ENCODE results near the gene ICA1. TPM values are rescaled to one million over a fixed set of nuclear protein-coding genes. Genes with fewer than 3 reads are reported as not detected.

The ICA1 gene
- total and polyA plus RNA-seq, 7 donors = 1.6 to 4.1 (median 2.3) TPM

DNA sequence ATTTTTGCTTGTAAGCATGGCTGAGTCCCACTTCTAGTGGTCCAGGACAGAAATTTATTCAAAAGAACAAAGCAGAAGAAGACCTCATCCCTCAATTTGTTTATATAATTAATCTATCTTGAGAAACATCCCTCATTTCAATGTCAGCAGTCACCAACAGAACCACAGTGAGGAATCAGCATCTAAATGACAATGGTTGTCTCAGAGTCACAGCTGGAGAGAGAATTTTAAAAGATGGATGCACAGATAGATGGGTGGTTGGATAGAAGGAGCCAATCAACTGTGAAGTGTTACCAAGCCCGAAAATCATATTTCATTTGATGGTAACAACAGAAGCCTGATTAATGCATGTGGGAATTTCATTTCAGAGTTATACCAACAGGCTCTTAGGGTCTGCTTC, 55.0 kb downstream of the ICA1 start:
- Histone ChIP-seq H3K4me1 (peaks cover 11% of the 10 kb centered on the region), H3K27me3 (ENCODE audit: insufficient read depth in 3 of 3, low read length in 2 of 3) (no peaks in the 10 kb centered on the region), H3K27ac (no peak overlapping the region), H3K4me3 (no peak overlapping the region), H3K9me3 (no peaks in the 10 kb centered on the region), H3K36me3 (ENCODE audit: insufficient read depth in 1 of 2, low read depth in 1 of 2) (no peaks in the 10 kb centered on the region)
- TF ChIP-seq, protein P1, sequence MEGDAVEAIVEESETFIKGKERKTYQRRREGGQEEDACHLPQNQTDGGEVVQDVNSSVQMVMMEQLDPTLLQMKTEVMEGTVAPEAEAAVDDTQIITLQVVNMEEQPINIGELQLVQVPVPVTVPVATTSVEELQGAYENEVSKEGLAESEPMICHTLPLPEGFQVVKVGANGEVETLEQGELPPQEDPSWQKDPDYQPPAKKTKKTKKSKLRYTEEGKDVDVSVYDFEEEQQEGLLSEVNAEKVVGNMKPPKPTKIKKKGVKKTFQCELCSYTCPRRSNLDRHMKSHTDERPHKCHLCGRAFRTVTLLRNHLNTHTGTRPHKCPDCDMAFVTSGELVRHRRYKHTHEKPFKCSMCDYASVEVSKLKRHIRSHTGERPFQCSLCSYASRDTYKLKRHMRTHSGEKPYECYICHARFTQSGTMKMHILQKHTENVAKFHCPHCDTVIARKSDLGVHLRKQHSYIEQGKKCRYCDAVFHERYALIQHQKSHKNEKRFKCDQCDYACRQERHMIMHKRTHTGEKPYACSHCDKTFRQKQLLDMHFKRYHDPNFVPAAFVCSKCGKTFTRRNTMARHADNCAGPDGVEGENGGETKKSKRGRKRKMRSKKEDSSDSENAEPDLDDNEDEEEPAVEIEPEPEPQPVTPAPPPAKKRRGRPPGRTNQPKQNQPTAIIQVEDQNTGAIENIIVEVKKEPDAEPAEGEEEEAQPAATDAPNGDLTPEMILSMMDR (IDR thresholded peaks at IDR 0.05) = no peak
- intact Hi-C loops (cut with DNase I) = loop anchor here in 1 of 2 donors (10.0 kb wide), 1 partner anchor 142 kb away; no protein-coding TSS in a partner anchor
- DNase-seq (no peak), ATAC-seq (no peak)
- WGBS, 3 donors = 85 to 100% (median 100%) methylated on average over 1 of the region's 1 CpG

DNA sequence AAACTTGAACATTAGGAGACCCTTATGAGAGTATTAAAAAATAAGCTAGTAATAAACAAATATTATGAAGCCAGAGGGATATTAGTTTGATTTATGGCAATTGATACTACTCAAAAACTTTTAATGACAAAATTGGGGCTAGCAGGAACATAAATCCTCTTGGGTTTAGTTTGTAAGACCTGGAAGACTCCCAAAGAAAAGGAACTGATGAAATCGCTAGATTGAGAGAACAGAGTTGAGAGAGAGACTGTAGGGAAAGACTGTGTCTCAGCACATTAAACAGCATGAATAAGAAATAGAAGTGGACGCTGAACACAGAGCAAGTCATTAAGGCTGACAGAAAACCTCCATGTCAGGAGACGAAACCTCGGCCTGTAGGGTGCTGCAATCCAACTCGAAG, 56.4 kb downstream of the ICA1 start:
- no peaks in the 10 kb centered on the region for H3K27me3 ChIP-seq (ENCODE audit: insufficient read depth in 3 of 3, low read length in 2 of 3)
- WGBS, 3 donors = 65 to 82% (median 78%) methylated on average over 5 of the region's 5 CpGs
- intact Hi-C loops (cut with DNase I) = loop anchor here in 1 of 2 donors (10.0 kb wide), 1 partner anchor 141 kb away; no protein-coding TSS in a partner anchor
- H3K27ac ChIP-seq = no peak overlapping the region
- H3K36me3 ChIP-seq (ENCODE audit: insufficient read depth in 1 of 2, low read depth in 1 of 2) = no peaks in the 10 kb centered on the region
- H3K4me1 ChIP-seq = no peaks in the 10 kb centered on the region
- no peak for ATAC-seq
- no peak overlapping the region for H3K4me3 ChIP-seq
- no peak for DNase-seq
- TF ChIP-seq, protein P1 (IDR thresholded peaks at IDR 0.05) = no peak
- no peaks in the 10 kb centered on the region for H3K9me3 ChIP-seq

DNA sequence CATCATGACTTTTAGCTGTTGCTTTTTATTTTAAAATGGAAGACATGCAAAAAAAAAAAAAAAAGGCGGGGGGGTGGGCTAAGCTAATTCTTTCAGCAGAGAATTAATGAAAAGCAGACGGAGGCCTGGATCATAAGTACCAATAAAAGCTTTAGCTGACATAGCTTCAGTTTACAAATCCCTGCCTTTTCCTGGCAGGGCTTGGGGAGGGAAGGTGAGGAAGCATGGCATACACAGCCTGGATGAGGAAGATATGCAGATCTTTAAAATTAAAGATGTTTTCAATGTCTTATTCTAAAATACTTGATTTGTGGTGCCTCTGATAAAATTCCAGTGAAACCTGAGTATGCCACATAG, 57.0 kb downstream of the ICA1 start:
- ATAC-seq (no peak), DNase-seq (no peak)
- no peaks in the 10 kb centered on the region for H3K9me3 ChIP-seq
- TF ChIP-seq, protein P1 (IDR thresholded peaks at IDR 0.05) = no peak
- H3K36me3 ChIP-seq (ENCODE audit: insufficient read depth in 1 of 2, low read depth in 1 of 2) = no peaks in the 10 kb centered on the region
- intact Hi-C loops (cut with DNase I) = loop anchor here in 1 of 2 donors (10.0 kb wide), 1 partner anchor 140 kb away; no protein-coding TSS in a partner anchor
- 84 to 100% (median 91%) methylated on average over 2 of the region's 2 CpGs for WGBS, 3 donors
- H3K4me3 ChIP-seq = no peak overlapping the region
- no peaks in the 10 kb centered on the region for H3K4me1 ChIP-seq
- H3K27me3 ChIP-seq (ENCODE audit: insufficient read depth in 3 of 3, low read length in 2 of 3) = no peaks in the 10 kb centered on the region
- no peak overlapping the region for H3K27ac ChIP-seq

DNA sequence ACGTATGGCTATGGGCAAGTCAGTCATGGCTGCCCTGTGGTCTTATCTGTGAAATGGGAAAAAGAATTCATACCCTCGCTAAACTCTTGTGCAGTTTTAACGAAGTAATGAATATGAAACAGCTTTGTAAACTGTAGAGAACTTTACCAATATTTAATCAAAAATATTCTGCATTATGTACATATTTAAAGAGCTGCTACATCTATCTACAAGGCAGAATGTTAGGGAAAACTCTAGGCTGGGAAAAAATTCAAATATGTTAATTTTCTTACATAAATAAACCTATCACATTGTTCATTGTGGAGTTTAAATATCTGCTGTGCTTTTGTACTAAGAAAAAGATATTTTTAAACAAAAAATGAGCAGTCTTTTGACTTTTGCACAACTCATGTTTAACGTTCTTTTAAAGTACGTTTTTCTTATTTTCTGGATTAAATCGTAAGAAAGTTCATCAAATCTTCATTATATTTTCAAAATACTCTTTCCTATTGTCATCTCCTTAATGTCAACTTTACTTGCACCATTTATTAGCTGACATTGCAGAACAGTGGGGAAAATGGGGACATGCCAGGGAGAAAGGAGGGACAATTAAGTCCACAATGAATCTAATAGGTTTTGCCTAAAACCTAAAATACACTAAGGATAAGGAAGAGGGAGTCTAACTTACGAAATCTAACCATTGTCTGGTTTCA, 57.5 kb downstream of the ICA1 start:
- no peak for ATAC-seq
- Histone ChIP-seq H3K36me3 (ENCODE audit: insufficient read depth in 1 of 2, low read depth in 1 of 2) (no peaks in the 10 kb centered on the region), H3K27me3 (ENCODE audit: insufficient read depth in 3 of 3, low read length in 2 of 3) (no peaks in the 10 kb centered on the region), H3K4me3 (no peak overlapping the region), H3K4me1 (no peaks in the 10 kb centered on the region), H3K9me3 (no peaks in the 10 kb centered on the region), H3K27ac (no peak overlapping the region)
- intact Hi-C loops (cut with DNase I) = loop anchor here in 1 of 2 donors (10.0 kb wide), 1 partner anchor 140 kb away; no protein-coding TSS in a partner anchor
- DNase-seq = no peak
- WGBS, 3 donors = 94 to 97% (median 96%) methylated on average over 7 of the region's 7 CpGs
- TF ChIP-seq, protein P1 (IDR thresholded peaks at IDR 0.05) = no peak
